Smooth muscle cell (in vitro differentiated cells): Measurements from ENCODE around the gene MIS18A. TPM values are rescaled to one million over a fixed set of nuclear protein-coding genes. Genes with fewer than 3 reads are reported as not detected.
A peak's percentile ranks its signal among the peaks of the same experiment; 100 is the strongest.

Experiments
- DNase-seq: peaks from one replicate; lab custom pipeline; 2025; ENCODE audit not compliant: unreplicated experiment; lab: John Stamatoyannopoulos, UW
- H2AFZ ChIP-seq: fragments of 200-600 bp; sonication (generic); 2 replicates; pipeline ENCODE4 v1.6.0; 2016; ENCODE audit warnings: antibody characterized with exemption, low read depth, mild to moderate bottlenecking
- H3F3A ChIP-seq: fragments of 200-600 bp; sonication (generic); 2 replicates; pipeline ENCODE4 v1.6.0; 2017; ENCODE audit warnings: antibody characterized with exemption, low read depth
- H3K27ac ChIP-seq: fragments of 200-600 bp; sonication (generic); 2 replicates; pipeline ENCODE4 v1.5.1; 2016; ENCODE audit warnings: low read depth, mild to moderate bottlenecking
- H3K27me3 ChIP-seq: fragments of 200-600 bp; sonication (generic); 2 replicates; pipeline ENCODE4 v1.6.1; 2016; ENCODE audit warnings: low read depth, mild to moderate bottlenecking
- H3K36me3 ChIP-seq: fragments of 200-600 bp; sonication (generic); 2 replicates; pipeline ENCODE4 v1.5.1; 2016; ENCODE audit warnings: low read depth
- H3K4me1 ChIP-seq: fragments of 200-600 bp; sonication (generic); 2 replicates; pipeline ENCODE4 v1.5.1; 2016; ENCODE audit warnings: low read depth
- H3K4me2 ChIP-seq: fragments of 200-600 bp; sonication (generic); 2 replicates; pipeline ENCODE4 v1.6.0; 2016; ENCODE audit warnings: mild to moderate bottlenecking
- H3K4me3 ChIP-seq: fragments of 200-600 bp; sonication (generic); 2 replicates; pipeline ENCODE4 v1.5.1; 2016; ENCODE audit warnings: mild to moderate bottlenecking
- H3K79me2 ChIP-seq: fragments of 200-600 bp; sonication (generic); 2 replicates; pipeline ENCODE4 v1.6.0; 2016; ENCODE audit warnings: low read depth, mild to moderate bottlenecking
- H3K9ac ChIP-seq: fragments of 200-600 bp; sonication (generic); 2 replicates; pipeline ENCODE4 v1.6.0; 2016; ENCODE audit warnings: low read depth
- H3K9me3 ChIP-seq: fragments of 200-600 bp; sonication (generic); replicated peaks from 2 replicates; pipeline ENCODE4 v1.5.1; 2016; ENCODE audit warnings: low read depth
- H4K20me1 ChIP-seq: fragments of 200-600 bp; sonication (generic); 2 replicates; pipeline ENCODE4 v1.6.0; 2016; ENCODE audit warnings: low read depth
- CTCF ChIP-seq: fragments of 200-600 bp; sonication (generic); IDR thresholded peaks from 2 replicates; pipeline ENCODE4 v1.5.1; 2017; ENCODE audit warnings: borderline replicate concordance, mild to moderate bottlenecking, antibody characterized with exemption; ENCODE audit not compliant: insufficient read depth, poor library complexity, severe bottlenecking
- WGBS: methylation state at CpG from one replicate; pipeline ENCODE4 v1.1.7; 2016; ENCODE audit warnings: low lambda C conversion rate; 5-methylcytosine and 5-hydroxymethylcytosine counted together
- polyA plus RNA-seq: library from polyadenylated mRNA; unstranded; fragments of >200 nt; fragmentation: Nextera tagmentation; extraction: Ambion mirVana; gene quantifications from 2 replicates; pipeline ENCODE4 v1.2.1, GENCODE V29; 2016
- total RNA-seq: library from RNA; depleted of rRNA; stranded (reverse); fragments of >200 nt; gene quantifications from 2 replicates; pipeline ENCODE4 v1.2.3, GENCODE V29; 2014

Gene MIS18A
- total RNA-seq (6.9 and 20.0 TPM in 2 replicates), polyA plus RNA-seq (9.3 and 9.4 TPM in 2 replicates)

GRCh38 chr21:32278518-32279376 is at the start of gene MIS18A:
TSS of gene MIS18A (minus strand) at chr21:32279049. CDS start at chr21:32279014, 35 bp downstream.
- Histone ChIP-seq H3K27ac (peak within 1 kb of the TSS; percentile 44), H3K36me3 (no peaks in the 10 kb centered on the region), H3F3A (no peaks in the 10 kb centered on the region), H3K9me3 (no peaks in the 10 kb centered on the region), H4K20me1 (no peaks in the 10 kb centered on the region), H3K4me1 (peaks cover 14% of the 10 kb centered on the region), H3K9ac (peak within 1 kb of the TSS; percentile 77), H2AFZ (peak within 1 kb of the TSS; percentile 88), H3K4me2 (peak within 1 kb of the TSS; percentile 99), H3K79me2 (peaks cover 16% of the 10 kb centered on the region), H3K4me3 (peak within 1 kb of the TSS; percentile 79), H3K27me3 (no peaks in the 10 kb centered on the region)
- TF ChIP-seq CTCF: no peak
- WGBS: 1% methylated on average over 64 of the region's 69 CpGs
- peak; percentile 95 for DNase-seq

DNA sequence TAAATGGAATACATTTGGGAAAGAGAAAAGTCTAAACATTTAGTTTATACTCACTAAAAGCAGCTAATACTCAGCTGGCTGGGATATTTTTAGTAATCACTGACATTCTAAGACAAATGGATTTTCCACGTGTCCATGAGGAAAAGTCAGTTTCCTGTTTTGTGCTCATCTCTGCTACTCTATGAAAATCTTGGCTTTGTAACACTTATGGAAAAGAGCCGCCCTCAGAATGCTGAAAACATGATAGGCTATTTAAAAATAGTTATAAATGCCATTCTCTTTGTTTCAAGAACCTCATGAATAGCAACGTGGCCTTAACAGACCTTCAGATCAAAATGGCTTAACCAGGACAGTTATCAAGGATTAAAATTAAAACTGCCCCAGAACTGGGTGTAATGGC is 49.7 kb upstream of the MIS18A start:
- no peak for DNase-seq

GRCh38 chr21:32325706-32326105 is 46.9 kb upstream of the MIS18A start:
- Histone ChIP-seq H3K27me3 (no peaks in the 10 kb centered on the region), H3K4me1 (no peaks in the 10 kb centered on the region), H3K9ac (no peak overlapping the region), H3K36me3 (no peaks in the 10 kb centered on the region), H3K27ac (no peak overlapping the region), H4K20me1 (no peaks in the 10 kb centered on the region), H3F3A (peaks cover 6% of the 10 kb centered on the region), H3K9me3 (no peaks in the 10 kb centered on the region), H3K4me2 (no peak overlapping the region), H3K4me3 (no peak overlapping the region), H2AFZ (no peak overlapping the region), H3K79me2 (no peaks in the 10 kb centered on the region)
- no peak for DNase-seq
- TF ChIP-seq CTCF: no peak
- 96% methylated on average over 8 of the region's 8 CpGs for WGBS

More for the DNA sequence above, 49.7 kb upstream of the MIS18A start:
- H3K36me3 ChIP-seq: peaks cover 7% of the 10 kb centered on the region
- 45% methylated on average over 3 of the region's 3 CpGs for WGBS
- H3F3A ChIP-seq: peaks cover 6% of the 10 kb centered on the region
- H3K27ac ChIP-seq: peak overlapping the region; percentile 60
- no peak overlapping the region for H3K4me3 ChIP-seq
- H4K20me1 ChIP-seq: no peaks in the 10 kb centered on the region
- no peak overlapping the region for H2AFZ ChIP-seq
- H3K9ac ChIP-seq: no peak overlapping the region
- TF ChIP-seq CTCF: no peak
- no peaks in the 10 kb centered on the region for H3K9me3 ChIP-seq
- no peaks in the 10 kb centered on the region for H3K27me3 ChIP-seq
- H3K79me2 ChIP-seq: no peaks in the 10 kb centered on the region
- peaks cover 4% of the 10 kb centered on the region for H3K4me1 ChIP-seq
- H3K4me2 ChIP-seq: peak overlapping the region; percentile 18
